HL-60 (cell line): Measurements from ENCODE around the gene KRT2.

ENCODE experiments used
- SPI1 ChIP-seq: IDR thresholded peaks from 2 replicates; pipeline ENCODE4 v1.6.1; 2012; ENCODE audit warnings: low read depth, mild to moderate bottlenecking, borderline replicate concordance
- TF ChIP-seq, protein P1 (sequence below): IDR thresholded peaks from one replicate; pipeline ENCODE4 v1.5.1; 2011; ENCODE audit warnings: low read length, control low read depth, inconsistent platforms; ENCODE audit not compliant: insufficient read depth

GRCh38 chr12:52613384-52614030 lies 38.5 kb downstream of the KRT2 start:
- TF ChIP-seq, protein P1, sequence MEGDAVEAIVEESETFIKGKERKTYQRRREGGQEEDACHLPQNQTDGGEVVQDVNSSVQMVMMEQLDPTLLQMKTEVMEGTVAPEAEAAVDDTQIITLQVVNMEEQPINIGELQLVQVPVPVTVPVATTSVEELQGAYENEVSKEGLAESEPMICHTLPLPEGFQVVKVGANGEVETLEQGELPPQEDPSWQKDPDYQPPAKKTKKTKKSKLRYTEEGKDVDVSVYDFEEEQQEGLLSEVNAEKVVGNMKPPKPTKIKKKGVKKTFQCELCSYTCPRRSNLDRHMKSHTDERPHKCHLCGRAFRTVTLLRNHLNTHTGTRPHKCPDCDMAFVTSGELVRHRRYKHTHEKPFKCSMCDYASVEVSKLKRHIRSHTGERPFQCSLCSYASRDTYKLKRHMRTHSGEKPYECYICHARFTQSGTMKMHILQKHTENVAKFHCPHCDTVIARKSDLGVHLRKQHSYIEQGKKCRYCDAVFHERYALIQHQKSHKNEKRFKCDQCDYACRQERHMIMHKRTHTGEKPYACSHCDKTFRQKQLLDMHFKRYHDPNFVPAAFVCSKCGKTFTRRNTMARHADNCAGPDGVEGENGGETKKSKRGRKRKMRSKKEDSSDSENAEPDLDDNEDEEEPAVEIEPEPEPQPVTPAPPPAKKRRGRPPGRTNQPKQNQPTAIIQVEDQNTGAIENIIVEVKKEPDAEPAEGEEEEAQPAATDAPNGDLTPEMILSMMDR, result no peak
- no peak for TF ChIP-seq SPI1
